Activated CD4-positive, alpha-beta memory T cell treated with anti-CD3 and anti-CD28 coated beads, Interleukin-2, amount 10 ng/mL, durations not matched to agents 7 days and 5 days (primary cell): ENCODE data around the gene ING3. TPM values are rescaled to one million over a fixed set of nuclear protein-coding genes. Genes with fewer than 3 reads are reported as not detected.

Experiments
- CTCF ChIA-PET: fragments of 350-600 bp; sonication (Branson Sonifier 250); formaldehyde crosslinking; loops from one replicate; lab custom pipeline; 2021; ENCODE audit warnings: antibody characterized with exemption, inconsistent platforms; lab: Charles Lee
- POLR2A ChIA-PET: fragments of 350-600 bp; sonication (Branson Sonifier 250); formaldehyde crosslinking; loops from one replicate; lab custom pipeline; 2021; ENCODE audit warnings: antibody characterized with exemption; lab: Charles Lee
- DNase-seq: peaks from one replicate; pipeline ENCODE4 v3.0.0-alpha.2; 2020
- H3K27ac Mint-ChIP-seq: one replicate; pipeline ENCODE4 v1.8.0; 2021; ENCODE audit warnings: mild to moderate bottlenecking, mixed read lengths
- H3K27me3 Mint-ChIP-seq: one replicate; pipeline ENCODE4 v1.8.0; 2021; ENCODE audit warnings: mixed read lengths
- H3K36me3 Mint-ChIP-seq: one replicate; pipeline ENCODE4 v1.8.0; 2021; ENCODE audit warnings: low read depth, mixed read lengths
- H3K4me1 Mint-ChIP-seq: one replicate; pipeline ENCODE4 v1.8.0; 2021; ENCODE audit warnings: mixed read lengths
- H3K4me3 Mint-ChIP-seq: one replicate; pipeline ENCODE4 v1.8.0; 2021; ENCODE audit warnings: mild to moderate bottlenecking, mixed read lengths
- H3K9me3 Mint-ChIP-seq: one replicate; pipeline ENCODE4 v1.8.0; 2021; ENCODE audit warnings: mixed read lengths
- total RNA-seq, 2 experiments: library from RNA; stranded (reverse); gene quantifications; one replicate each; pipeline ENCODE4 v1.2.3, GENCODE V29; 2021

Gene ING3
- total RNA-seq, 2 experiments from 2014 or later: 22.2 to 26.5 TPM

DNA sequence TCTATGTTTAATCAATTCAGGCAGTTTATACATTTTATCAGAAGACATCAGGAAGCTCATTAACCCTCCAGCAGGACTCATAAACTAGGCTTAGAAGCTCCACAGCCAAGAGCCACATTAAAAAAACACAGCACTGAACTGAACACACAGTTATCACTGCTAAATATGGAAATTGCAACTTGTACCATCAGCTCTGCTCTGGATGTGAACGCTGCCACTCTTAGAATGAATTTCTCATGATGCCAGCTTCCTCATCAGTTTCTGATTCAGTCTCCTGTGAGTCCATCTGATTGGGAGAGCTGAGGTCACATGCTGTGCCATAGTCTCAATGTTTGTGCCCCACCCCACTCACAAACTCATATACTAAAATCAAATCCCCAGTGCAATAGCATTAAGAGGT lies 17.1 kb upstream of the ING3 start:
- H3K4me3 Mint-ChIP-seq: no peak overlapping the region
- no peak for DNase-seq
- no peaks in the 10 kb centered on the region for H3K9me3 Mint-ChIP-seq
- no peaks in the 10 kb centered on the region for H3K36me3 Mint-ChIP-seq
- POLR2A ChIA-PET: interaction anchor here (1.5 kb wide), 1 partner anchor 17 kb away, joined by 6 read pairs; the partner anchor contains the start of gene ING3
- H3K27ac Mint-ChIP-seq: no peak overlapping the region
- CTCF ChIA-PET: no interaction called here
- H3K27me3 Mint-ChIP-seq: peaks cover 9% of the 10 kb centered on the region
- peaks cover 5% of the 10 kb centered on the region for H3K4me1 Mint-ChIP-seq

DNA sequence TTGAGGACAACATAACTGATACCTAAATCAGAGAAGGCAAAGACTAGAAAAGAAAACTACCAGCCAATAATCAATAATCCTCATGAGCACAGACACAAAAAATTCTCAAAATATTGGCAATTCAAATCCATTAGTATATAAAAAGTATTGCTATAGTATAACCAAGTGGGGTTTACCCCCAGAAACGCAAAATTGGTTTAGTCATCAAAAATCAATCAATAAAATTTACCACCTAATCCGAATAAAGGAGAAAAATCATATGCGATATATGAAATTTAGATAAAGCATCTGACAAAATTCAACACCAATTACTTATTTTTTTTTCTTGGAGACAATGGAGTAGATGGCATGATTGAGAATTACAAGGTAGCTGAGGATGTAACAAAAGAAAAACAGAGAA lies 11.2 kb upstream of the ING3 start:
- Mint-ChIP-seq H3K27ac (no peak overlapping the region), H3K9me3 (no peaks in the 10 kb centered on the region), H3K36me3 (no peaks in the 10 kb centered on the region), H3K27me3 (peaks cover 6% of the 10 kb centered on the region), H3K4me3 (no peak overlapping the region), H3K4me1 (no peaks in the 10 kb centered on the region)
- DNase-seq: no peak
- CTCF ChIA-PET: no interaction called here
- POLR2A ChIA-PET: no interaction called here

GRCh38 chr7:120941064-120941463 lies 9.5 kb upstream of the ING3 start:
- no peaks in the 10 kb centered on the region for H3K4me1 Mint-ChIP-seq
- POLR2A ChIA-PET: no interaction called here
- no peaks in the 10 kb centered on the region for H3K9me3 Mint-ChIP-seq
- no peak for DNase-seq
- H3K4me3 Mint-ChIP-seq: no peak overlapping the region
- no peak overlapping the region for H3K27ac Mint-ChIP-seq
- CTCF ChIA-PET: interaction anchor here (1.0 to 1.2 kb wide), 2 partner anchors 10 to 58 kb away, joined by 3 read pairs; partner anchors contain the start of gene ING3
- peaks cover 8% of the 10 kb centered on the region for H3K27me3 Mint-ChIP-seq
- H3K36me3 Mint-ChIP-seq: no peaks in the 10 kb centered on the region

- H3K27ac Mint-ChIP-seq: no peak overlapping the region
- no peak for DNase-seq
- H3K4me3 Mint-ChIP-seq: no peak overlapping the region
- H3K9me3 Mint-ChIP-seq: no peaks in the 10 kb centered on the region
- POLR2A ChIA-PET: no interaction called here
- no peaks in the 10 kb centered on the region for H3K4me1 Mint-ChIP-seq
- CTCF ChIA-PET: interaction anchor here (0.7 to 1.2 kb wide), 3 partner anchors 9 to 140 kb away, joined by 3 to 4 read pairs (median 3); partner anchors contain the start of gene ING3
- H3K36me3 Mint-ChIP-seq: no peaks in the 10 kb centered on the region
- peaks cover 11% of the 10 kb centered on the region for H3K27me3 Mint-ChIP-seq
These were observed 8.7 kb upstream of the ING3 start for GRCh38 chr7:120941856-120942255.

DNA sequence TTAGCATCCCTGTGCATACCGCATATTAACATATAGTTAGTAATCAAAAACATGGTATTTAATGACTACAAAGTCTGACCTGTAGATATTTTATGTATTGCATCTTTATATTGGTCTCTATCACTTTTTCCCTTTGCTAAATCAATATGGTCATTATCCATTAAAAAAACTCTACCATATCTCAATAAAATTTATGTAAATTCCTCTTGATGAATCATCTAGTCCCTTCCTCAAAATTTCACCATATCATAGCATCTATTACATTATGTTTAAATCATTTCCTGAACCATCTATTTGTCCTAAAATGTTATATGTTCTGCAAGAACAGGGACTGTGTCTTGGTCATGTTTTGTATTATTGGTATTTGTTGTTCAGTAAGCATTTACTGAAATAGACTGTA lies 7.7 kb upstream of the ING3 start:
- Mint-ChIP-seq H3K27me3 (peaks cover 11% of the 10 kb centered on the region), H3K36me3 (no peaks in the 10 kb centered on the region), H3K4me3 (no peak overlapping the region), H3K27ac (no peak overlapping the region), H3K9me3 (no peaks in the 10 kb centered on the region), H3K4me1 (no peaks in the 10 kb centered on the region)
- ChIA-PET CTCF (no interaction called here), POLR2A (no interaction called here)
- no peak for DNase-seq

GRCh38 chr7:120944826-120945562 lies 5.6 kb upstream of the ING3 start:
- H3K4me3 Mint-ChIP-seq: no peak overlapping the region
- DNase-seq: no peak
- no peaks in the 10 kb centered on the region for H3K36me3 Mint-ChIP-seq
- CTCF ChIA-PET: no interaction called here
- no peaks in the 10 kb centered on the region for H3K9me3 Mint-ChIP-seq
- H3K27me3 Mint-ChIP-seq: peaks cover 11% of the 10 kb centered on the region
- H3K27ac Mint-ChIP-seq: no peak overlapping the region
- POLR2A ChIA-PET: no interaction called here
- peaks cover 12% of the 10 kb centered on the region for H3K4me1 Mint-ChIP-seq

DNA sequence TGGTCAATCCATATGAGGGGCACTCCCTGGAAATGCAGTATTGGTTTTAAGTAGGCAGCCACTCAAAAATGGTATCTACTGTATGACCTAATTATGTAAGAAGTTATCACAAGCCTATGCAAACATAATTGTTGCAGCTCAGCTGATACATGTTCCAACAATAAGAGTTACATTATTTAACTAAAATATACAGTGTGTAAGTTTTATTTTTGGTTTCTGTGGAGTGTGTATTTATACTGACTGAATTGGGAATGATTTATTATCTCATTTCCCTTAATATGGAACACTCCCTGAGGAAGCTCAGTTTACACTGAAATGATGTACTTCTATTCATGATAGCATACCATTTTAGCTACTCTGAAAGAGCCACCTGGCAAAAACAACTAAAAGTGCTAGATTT lies 2.6 kb upstream of the ING3 start:
- CTCF ChIA-PET: interaction anchor here (0.8 to 1.0 kb wide), 2 partner anchors 42 to 90 kb away, joined by 3 to 4 read pairs; partner anchors contain the start of gene TSPAN12
- Mint-ChIP-seq H3K27me3 (peaks cover 5% of the 10 kb centered on the region), H3K4me1 (peaks cover 22% of the 10 kb centered on the region)

GRCh38 chr7:120949393-120949911 lies 1.1 kb upstream of the ING3 start:
- peak overlapping the region; percentile 97 for H3K4me3 Mint-ChIP-seq
- H3K4me1 Mint-ChIP-seq: peaks cover 29% of the 10 kb centered on the region
- H3K27ac Mint-ChIP-seq: peak overlapping the region; percentile 96
- ChIA-PET POLR2A (no interaction called here), CTCF (no interaction called here)
- H3K27me3 Mint-ChIP-seq: peaks cover 5% of the 10 kb centered on the region
- no peaks in the 10 kb centered on the region for H3K9me3 Mint-ChIP-seq
- peaks cover 16% of the 10 kb centered on the region for H3K36me3 Mint-ChIP-seq
- no peak for DNase-seq

More for the DNA sequence above, 2.6 kb upstream of the ING3 start:
- Mint-ChIP-seq H3K27ac (no peak overlapping the region), H3K4me3 (no peak overlapping the region), H3K9me3 (no peaks in the 10 kb centered on the region), H3K36me3 (peaks cover 9% of the 10 kb centered on the region)
- DNase-seq: no peak
- POLR2A ChIA-PET: no interaction called here

GRCh38 chr7:120949998-120950538 lies 509 bp upstream of the ING3 start:
- ChIA-PET POLR2A (interaction anchor here (0.6 to 2.1 kb wide), 11 partner anchors 9 to 595 kb away, joined by 3 to 11 read pairs (median 4); no protein-coding TSS in a partner anchor), CTCF (interaction anchor here (0.8 to 2.0 kb wide), 5 partner anchors 9 to 158 kb away, joined by 3 to 12 read pairs (median 4); partner anchors contain the start of gene CPED1)
- Mint-ChIP-seq H3K9me3 (no peaks in the 10 kb centered on the region), H3K27ac (peak overlapping the region; percentile 96), H3K4me3 (peak overlapping the region; percentile 97), H3K36me3 (peaks cover 22% of the 10 kb centered on the region), H3K27me3 (peaks cover 5% of the 10 kb centered on the region), H3K4me1 (peaks cover 32% of the 10 kb centered on the region)
- no peak for DNase-seq

- ChIA-PET CTCF (interaction anchor here (1.5 to 2.0 kb wide), 4 partner anchors 34 to 159 kb away, joined by 4 to 12 read pairs (median 8); partner anchors contain the start of gene CPED1), POLR2A (interaction anchor here (0.6 to 2.1 kb wide), 15 partner anchors 7 to 579 kb away, joined by 3 to 11 read pairs (median 4); no protein-coding TSS in a partner anchor)
- Mint-ChIP-seq H3K4me1 (peaks cover 39% of the 10 kb centered on the region), H3K36me3 (peaks cover 30% of the 10 kb centered on the region), H3K27ac (peak overlapping the region; percentile 96), H3K4me3 (peak overlapping the region; percentile 97), H3K27me3 (peaks cover 1% of the 10 kb centered on the region), H3K9me3 (no peaks in the 10 kb centered on the region)
- no peak for DNase-seq
These were observed 727 bp downstream of the ING3 start for GRCh38 chr7:120951309-120951699.

DNA sequence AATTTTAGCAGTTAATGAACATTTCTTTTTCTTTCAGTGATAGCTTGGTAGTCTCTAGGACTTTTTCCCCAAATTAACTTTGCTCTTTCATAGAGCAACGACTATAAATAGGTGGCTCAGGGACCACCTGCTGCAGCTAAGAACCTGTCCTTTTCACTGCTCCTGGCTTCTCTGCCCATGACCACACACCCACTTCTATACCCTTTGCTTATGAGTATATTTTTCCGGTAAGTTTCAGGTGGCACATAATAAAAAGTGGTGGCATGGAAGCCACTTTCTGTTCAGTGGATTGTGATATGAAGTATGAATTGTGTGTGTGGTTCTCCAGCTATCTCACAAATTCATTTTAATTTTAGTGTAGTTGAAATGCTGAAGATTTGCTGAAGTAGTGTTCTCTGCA lies 1.2 kb downstream of the ING3 start:
- CTCF ChIA-PET: interaction anchor here (1.7 to 2.0 kb wide), 3 partner anchors 33 to 160 kb away, joined by 5 to 12 read pairs (median 10); partner anchors contain the start of gene CPED1
- Mint-ChIP-seq H3K4me3 (peak overlapping the region; percentile 97), H3K27ac (peak overlapping the region; percentile 96), H3K36me3 (peaks cover 36% of the 10 kb centered on the region), H3K9me3 (no peaks in the 10 kb centered on the region), H3K27me3 (no peaks in the 10 kb centered on the region), H3K4me1 (peaks cover 40% of the 10 kb centered on the region)
- POLR2A ChIA-PET: interaction anchor here (0.6 to 2.1 kb wide), 8 partner anchors 8 to 578 kb away, joined by 3 to 11 read pairs (median 4); no protein-coding TSS in a partner anchor
- DNase-seq: no peak

DNA sequence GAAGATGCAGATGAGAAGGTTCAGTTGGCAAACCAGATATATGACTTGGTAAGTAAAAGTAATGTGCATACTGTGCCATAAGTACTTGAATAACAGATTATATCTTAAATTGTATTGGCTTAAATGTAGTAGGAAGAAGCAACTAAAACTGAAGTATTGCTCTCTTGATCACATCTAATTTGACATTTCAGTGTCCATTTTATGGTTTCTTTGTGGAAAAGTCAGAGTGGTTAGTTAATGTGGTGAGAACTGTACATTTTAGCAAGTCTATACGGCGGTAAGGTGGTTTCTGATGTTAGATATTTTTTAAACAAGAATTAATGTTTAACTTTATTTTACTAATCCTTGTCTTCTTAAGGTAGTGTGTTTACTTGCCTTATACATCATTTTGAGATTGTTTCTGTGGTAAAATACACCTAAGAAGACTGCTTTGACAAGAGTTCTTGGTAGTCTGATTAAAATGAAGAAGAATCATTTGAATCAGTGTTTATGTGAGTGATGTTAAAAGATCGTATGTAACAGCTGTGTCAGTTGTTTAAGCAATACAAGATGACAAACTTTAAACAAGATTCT lies 5.1 kb downstream of the ING3 start:
- no peaks in the 10 kb centered on the region for H3K27me3 Mint-ChIP-seq
- CTCF ChIA-PET: interaction anchor here (1.8 kb wide), 1 partner anchor 33 kb away, joined by 8 read pairs; the partner anchor contains the start of gene CPED1
- POLR2A ChIA-PET: interaction anchor here (1.4 kb wide), 1 partner anchor 26 kb away, joined by 3 read pairs; no protein-coding TSS in a partner anchor
- H3K36me3 Mint-ChIP-seq: peaks cover 60% of the 10 kb centered on the region
- no peak overlapping the region for H3K4me3 Mint-ChIP-seq
- H3K4me1 Mint-ChIP-seq: peaks cover 36% of the 10 kb centered on the region
- no peak for DNase-seq
- H3K9me3 Mint-ChIP-seq: no peaks in the 10 kb centered on the region
- H3K27ac Mint-ChIP-seq: peak overlapping the region; percentile 74
